PC-3 (cell line): Measurements from ENCODE around the gene PRELID1. TPM values are rescaled to one million over a fixed set of nuclear protein-coding genes. Genes with fewer than 3 reads are reported as not detected.

Source experiments
- ATAC-seq: fragments of 200-7000 bp; cut with Tn5 transposase; 2 replicates; pipeline ENCODE4 v1.9.1; 2020; ENCODE audit warnings: mild to moderate bottlenecking, moderate library complexity
- BruUV-seq: library from RNA; stranded (reverse); fragments of 400-500 nt; replicated peaks from 2 replicates; lab custom pipeline; 2021; lab: Mats Ljungman, UMichigan
- CTCF ChIA-PET: fragments of 300-600 bp; sonication (Branson Sonifier 250); formaldehyde crosslinking; loops from one replicate; lab custom pipeline; 2022; ENCODE audit warnings: antibody characterized with exemption; lab: Charles Lee
- POLR2A ChIA-PET: fragments of 300-600 bp; sonication (Branson Sonifier 250); formaldehyde crosslinking; loops from one replicate; lab custom pipeline; 2022; ENCODE audit warnings: antibody characterized with exemption; ENCODE audit not compliant: unreplicated experiment; lab: Charles Lee
- DNase-seq: peaks from one replicate; pipeline ENCODE4 v3.0.0-alpha.2; 2015
- H2AFZ ChIP-seq: fragments of 300-600 bp; sonication (generic); 2 replicates; pipeline ENCODE4 v1.6.0; 2016; ENCODE audit warnings: antibody characterized with exemption, low read length
- H3F3A ChIP-seq: fragments of 300-600 bp; sonication (generic); one replicate; pipeline ENCODE4 v1.6.0; 2017; ENCODE audit warnings: antibody characterized with exemption, low read length, control low read depth, mild to moderate bottlenecking; ENCODE audit not compliant: unreplicated experiment
- H3K27ac ChIP-seq: fragments of 300-600 bp; sonication (generic); 2 replicates; pipeline ENCODE4 v1.5.1; 2016; ENCODE audit warnings: mild to moderate bottlenecking, low read length
- H3K27me3 ChIP-seq: fragments of 300-600 bp; sonication (generic); 2 replicates; pipeline ENCODE4 v1.6.1; 2016; ENCODE audit warnings: low read length, mixed read lengths
- H3K36me3 ChIP-seq: fragments of 300-600 bp; sonication (generic); 2 replicates; pipeline ENCODE4 v1.6.1; 2016; ENCODE audit warnings: low read depth, mixed run types, low read length, mixed read lengths
- H3K4me1 ChIP-seq: fragments of 300-600 bp; sonication (generic); 2 replicates; pipeline ENCODE4 v1.5.1; 2016; ENCODE audit warnings: low read length; ENCODE audit not compliant: insufficient read depth
- H3K4me2 ChIP-seq: fragments of 300-600 bp; sonication (generic); 2 replicates; pipeline ENCODE4 v1.6.0; 2016; ENCODE audit warnings: low read length
- H3K4me3 ChIP-seq: fragments of 300-600 bp; sonication (generic); 2 replicates; pipeline ENCODE4 v1.5.1; 2016; ENCODE audit warnings: mild to moderate bottlenecking, low read length, mixed read lengths
- H3K79me2 ChIP-seq: fragments of 300-600 bp; sonication (generic); 2 replicates; pipeline ENCODE4 v1.6.1; 2017; ENCODE audit warnings: low read length, mixed read lengths
- H3K9ac ChIP-seq: fragments of 300-600 bp; sonication (generic); 2 replicates; pipeline ENCODE4 v1.6.0; 2016; ENCODE audit warnings: mild to moderate bottlenecking, low read length
- H3K9me2 ChIP-seq: fragments of 300-600 bp; sonication (generic); replicated peaks from 2 replicates; pipeline ENCODE4 v1.6.1; 2016; ENCODE audit warnings: mixed run types, low read length, mixed read lengths
- H3K9me3 ChIP-seq: fragments of 300-600 bp; sonication (generic); 2 replicates; pipeline ENCODE4 v1.6.1; 2016; ENCODE audit warnings: low read length, mixed read lengths
- H4K20me1 ChIP-seq: fragments of 300-600 bp; sonication (generic); 2 replicates; pipeline ENCODE4 v1.6.1; 2016; ENCODE audit warnings: low read length, mixed read lengths
- EZH2 ChIP-seq: fragments of 300-600 bp; sonication (generic); IDR thresholded peaks from one replicate; pipeline ENCODE4 v1.6.1; 2017; ENCODE audit warnings: antibody characterized with exemption, mild to moderate bottlenecking, low read length; ENCODE audit not compliant: unreplicated experiment
- EZH2phosphoT487 ChIP-seq: fragments of 300-600 bp; sonication (generic); IDR thresholded peaks from 2 replicates; pipeline ENCODE4 v1.6.1; 2018; ENCODE audit warnings: mild to moderate bottlenecking, antibody characterized with exemption, low read length, borderline replicate concordance
- intact Hi-C: fragments of 100-400 bp; cut with micrococcal nuclease; formaldehyde crosslinking; loops from 2 replicates; pipeline ENCODE4 v1.9.0; 2023
- total RNA-seq: library from RNA; depleted of rRNA; stranded (reverse); fragments of >200 nt; gene quantifications from 2 replicates; pipeline ENCODE4 v1.2.3, GENCODE V29; 2014
- TF ChIP-seq, protein P1 (sequence below): fragments of 300-600 bp; sonication (generic); conservative IDR thresholded peaks from 2 replicates; pipeline ENCODE4 v1.5.1; 2017; ENCODE audit warnings: antibody characterized with exemption, low read depth, mild to moderate bottlenecking, low read length

Gene PRELID1
- total RNA-seq, 1 experiment from 2014 or later: 505 TPM

GRCh38 chr5:177315411-177315810, 11.8 kb downstream of the PRELID1 start:
- Histone ChIP-seq H3F3A (no peaks in the 10 kb centered on the region), H3K4me1 (peaks cover 15% of the 10 kb centered on the region), H4K20me1 (no peaks in the 10 kb centered on the region; the same call in 1 of the 2 replicates), H3K27ac (no peak overlapping the region), H3K9ac (no peak overlapping the region), H3K4me2 (no peak overlapping the region), H3K4me3 (no peak overlapping the region), H3K9me2 (no peaks in the 10 kb centered on the region), H3K27me3 (no peaks in the 10 kb centered on the region), H3K9me3 (no peaks in the 10 kb centered on the region), H3K79me2 (peaks cover 17% of the 10 kb centered on the region), H2AFZ (no peak overlapping the region), H3K36me3 (no peaks in the 10 kb centered on the region)
- TF ChIP-seq EZH2phosphoT487: no peak
- DNase-seq (no peak), ATAC-seq (no peak)
- CTCF ChIA-PET: no interaction called here
- POLR2A ChIA-PET: no interaction called here
- no TSS peak for BruUV-seq
- intact Hi-C loops: no loop called here

- no peaks in the 10 kb centered on the region for H3K27me3 ChIP-seq
- H3K9ac ChIP-seq: no peak overlapping the region
- H3K4me2 ChIP-seq: no peak overlapping the region
- no peaks in the 10 kb centered on the region for H3K36me3 ChIP-seq
- ATAC-seq (no peak), DNase-seq (no peak)
- no peaks in the 10 kb centered on the region for H4K20me1 ChIP-seq
- H3K4me3 ChIP-seq: no peak overlapping the region
- H3K4me1 ChIP-seq: peaks cover 9% of the 10 kb centered on the region
- ChIA-PET POLR2A (no interaction called here), CTCF (no interaction called here)
- peaks cover 11% of the 10 kb centered on the region for H3K79me2 ChIP-seq
- no peaks in the 10 kb centered on the region for H3F3A ChIP-seq
- no peak overlapping the region for H2AFZ ChIP-seq
- no peak overlapping the region for H3K27ac ChIP-seq
- TF ChIP-seq EZH2 (no peak), EZH2phosphoT487 (no peak)
- TF ChIP-seq, protein P1, sequence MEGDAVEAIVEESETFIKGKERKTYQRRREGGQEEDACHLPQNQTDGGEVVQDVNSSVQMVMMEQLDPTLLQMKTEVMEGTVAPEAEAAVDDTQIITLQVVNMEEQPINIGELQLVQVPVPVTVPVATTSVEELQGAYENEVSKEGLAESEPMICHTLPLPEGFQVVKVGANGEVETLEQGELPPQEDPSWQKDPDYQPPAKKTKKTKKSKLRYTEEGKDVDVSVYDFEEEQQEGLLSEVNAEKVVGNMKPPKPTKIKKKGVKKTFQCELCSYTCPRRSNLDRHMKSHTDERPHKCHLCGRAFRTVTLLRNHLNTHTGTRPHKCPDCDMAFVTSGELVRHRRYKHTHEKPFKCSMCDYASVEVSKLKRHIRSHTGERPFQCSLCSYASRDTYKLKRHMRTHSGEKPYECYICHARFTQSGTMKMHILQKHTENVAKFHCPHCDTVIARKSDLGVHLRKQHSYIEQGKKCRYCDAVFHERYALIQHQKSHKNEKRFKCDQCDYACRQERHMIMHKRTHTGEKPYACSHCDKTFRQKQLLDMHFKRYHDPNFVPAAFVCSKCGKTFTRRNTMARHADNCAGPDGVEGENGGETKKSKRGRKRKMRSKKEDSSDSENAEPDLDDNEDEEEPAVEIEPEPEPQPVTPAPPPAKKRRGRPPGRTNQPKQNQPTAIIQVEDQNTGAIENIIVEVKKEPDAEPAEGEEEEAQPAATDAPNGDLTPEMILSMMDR: no peak
- no peaks in the 10 kb centered on the region for H3K9me2 ChIP-seq
- no TSS peak for BruUV-seq
- H3K9me3 ChIP-seq: no peaks in the 10 kb centered on the region
- intact Hi-C loops: no loop called here
Observed at GRCh38 chr5:177316005-177316404, 12.4 kb downstream of the PRELID1 start.

DNA sequence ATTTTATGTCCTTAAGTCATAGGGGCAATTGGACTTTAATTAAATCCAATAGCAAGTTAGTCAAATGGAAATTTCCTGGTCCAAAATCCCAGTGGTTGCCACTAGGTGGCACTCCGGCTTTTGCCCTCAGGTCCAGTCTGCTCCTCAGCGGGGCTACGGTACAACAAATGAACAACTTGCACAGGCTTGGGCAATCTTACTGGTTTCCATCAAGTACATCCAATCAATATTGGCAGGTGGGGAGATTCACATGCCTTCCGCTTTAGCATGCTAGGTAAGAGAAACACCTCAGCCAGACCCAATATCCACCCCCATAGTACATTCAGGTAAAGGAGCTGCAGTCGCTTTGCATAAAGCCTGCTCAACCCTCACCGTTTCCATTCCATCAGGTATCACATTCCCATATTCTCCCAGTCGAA, 14.4 kb downstream of the PRELID1 start:
- Histone ChIP-seq H3K79me2 (peaks cover 5% of the 10 kb centered on the region; the same call in 1 of the 2 replicates), H3K4me1 (peaks cover 3% of the 10 kb centered on the region), H4K20me1 (no peaks in the 10 kb centered on the region), H3K9me3 (no peaks in the 10 kb centered on the region), H3K4me2 (no peak overlapping the region), H3F3A (no peaks in the 10 kb centered on the region), H2AFZ (no peak overlapping the region), H3K27ac (no peak overlapping the region), H3K9ac (no peak overlapping the region), H3K27me3 (no peaks in the 10 kb centered on the region), H3K4me3 (no peak overlapping the region), H3K36me3 (no peaks in the 10 kb centered on the region), H3K9me2 (no peaks in the 10 kb centered on the region)
- no peak for TF ChIP-seq EZH2
- TF ChIP-seq, protein P1: peak; percentile 99
- TF ChIP-seq EZH2phosphoT487: no peak
- BruUV-seq: no TSS peak
- ChIA-PET CTCF (interaction anchor here (0.6 to 1.5 kb wide), 7 partner anchors 31 to 296 kb away, joined by 3 to 7 read pairs (median 3); no protein-coding TSS in a partner anchor), POLR2A (no interaction called here)
- intact Hi-C loops: loop anchor here (1.0 to 2.0 kb wide), 5 partner anchors 18 to 137 kb away; partner anchors contain the start of gene PRR7
- ATAC-seq (peak; percentile 76), DNase-seq (peak; percentile 95)
